ENCODE measurements around the gene MYH14. TPM values are rescaled to one million over a fixed set of nuclear protein-coding genes. Genes with fewer than 3 reads are reported as not detected.

Gene MYH14
- total and polyA plus RNA-seq, 9 donors, result 0.23 to 82.1 (median 3.2) TPM

DNA sequence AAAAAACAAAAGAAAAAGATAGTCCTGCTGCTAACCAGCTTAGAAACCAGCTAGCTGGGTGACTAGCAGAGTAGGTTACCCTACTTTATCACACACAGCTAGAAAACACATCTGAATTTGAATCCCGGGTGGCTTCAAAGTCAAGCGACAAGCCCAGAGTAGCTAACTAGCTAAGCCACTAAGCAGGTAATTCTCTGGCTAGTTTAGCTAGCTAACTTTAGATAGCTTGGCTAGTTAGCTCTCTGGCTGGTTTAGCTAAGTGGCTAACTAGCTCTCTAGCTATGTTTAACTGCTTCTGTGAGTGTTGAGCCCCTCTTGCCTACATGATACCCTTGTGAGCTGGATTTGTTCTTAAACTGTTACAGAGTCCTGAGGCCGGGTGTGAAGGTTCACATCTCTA, 12.4 kb downstream of the MYH14 start:
- Histone ChIP-seq H3K27me3 (no peaks in the 10 kb centered on the region), H3K9me3 (no peaks in the 10 kb centered on the region), H3K27ac (no peak overlapping the region), H3K36me3 (no peaks in the 10 kb centered on the region), H3K4me1 (ENCODE audit: insufficient read depth) (no peaks in the 10 kb centered on the region), H3K4me3 (no peak overlapping the region)
- WGBS, 3 donors, result 79 to 89% (median 82%) methylated on average over 3 of the region's 3 CpGs
- intact Hi-C loops (cut with DNase I), result no loop called here
- TF ChIP-seq CTCF (IDR thresholded peaks at IDR 0.05), result no peak
- no peak for TF ChIP-seq POLR2A (IDR thresholded peaks at IDR 0.05)
- TF ChIP-seq EP300 (IDR thresholded peaks at IDR 0.05), result no peak
- DNase-seq, result no peak

GRCh38 chr19:50221087-50221486, 17.7 kb downstream of the MYH14 start:
- H3K4me3 ChIP-seq, result no peak overlapping the region
- no peaks in the 10 kb centered on the region for H3K9me3 ChIP-seq
- no peaks in the 10 kb centered on the region for H3K36me3 ChIP-seq
- H3K4me1 ChIP-seq (ENCODE audit: insufficient read depth), result no peaks in the 10 kb centered on the region
- WGBS, 3 donors, result 72 to 90% (median 79%) methylated on average over 7 of the region's 7 CpGs
- no peaks in the 10 kb centered on the region for H3K27me3 ChIP-seq
- no peak overlapping the region for H3K27ac ChIP-seq
- intact Hi-C loops (cut with DNase I), result no loop called here
- TF ChIP-seq EP300 (IDR thresholded peaks at IDR 0.05), result no peak
- TF ChIP-seq CTCF (IDR thresholded peaks at IDR 0.05), result no peak
- TF ChIP-seq POLR2A (IDR thresholded peaks at IDR 0.05), result no peak
- DNase-seq, result no peak

DNA sequence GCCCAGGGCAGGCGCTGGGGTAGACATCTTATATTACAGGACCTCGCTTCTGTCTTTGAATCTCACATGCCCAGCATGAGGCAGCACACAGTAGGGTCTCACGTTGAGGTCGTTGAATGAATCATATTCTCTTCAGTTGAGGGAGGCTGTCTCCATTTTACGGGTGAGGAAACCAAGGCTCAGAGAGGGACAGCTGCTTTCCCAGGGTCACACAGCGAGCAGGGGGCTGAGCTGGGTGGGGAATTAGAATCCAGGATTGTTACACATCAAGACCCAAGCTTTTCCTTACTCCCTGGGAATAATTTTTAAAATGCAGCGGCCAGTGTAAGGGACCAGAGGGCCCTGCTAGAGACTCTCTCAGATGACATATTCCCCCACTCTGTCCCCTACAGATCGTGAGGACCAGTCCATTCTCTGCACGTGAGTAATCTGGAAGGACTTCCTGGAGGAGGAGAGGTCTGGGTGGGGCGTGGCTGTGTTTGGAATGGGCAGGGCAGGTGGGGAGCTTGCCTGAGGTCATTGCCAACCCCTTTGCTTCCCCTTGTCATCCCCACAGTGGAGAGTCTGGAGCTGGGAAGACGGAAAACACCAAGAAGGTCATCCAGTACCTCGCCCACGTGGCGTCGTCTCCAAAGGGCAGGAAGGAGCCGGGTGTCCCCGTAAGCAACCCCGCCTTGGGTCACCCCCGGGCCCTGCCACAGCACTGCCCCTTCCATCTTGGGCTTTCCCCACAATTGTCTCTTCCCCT, 19.4 kb downstream of the MYH14 start:
- no peaks in the 10 kb centered on the region for H3K36me3 ChIP-seq
- DNase-seq, result no peak
- no peak overlapping the region for H3K27ac ChIP-seq
- intact Hi-C loops (cut with DNase I), result no loop called here
- H3K4me1 ChIP-seq (ENCODE audit: insufficient read depth), result no peaks in the 10 kb centered on the region
- TF ChIP-seq POLR2A (IDR thresholded peaks at IDR 0.05), result no peak
- no peak for TF ChIP-seq CTCF (IDR thresholded peaks at IDR 0.05)
- TF ChIP-seq EP300 (IDR thresholded peaks at IDR 0.05), result no peak
- H3K9me3 ChIP-seq, result no peaks in the 10 kb centered on the region
- H3K4me3 ChIP-seq, result no peak overlapping the region
- H3K27me3 ChIP-seq, result no peaks in the 10 kb centered on the region
- 81 to 83% (median 82%) methylated on average over 19 of the region's 19 CpGs for WGBS, 3 donors

GRCh38 chr19:50223439-50223716, 20.0 kb downstream of the MYH14 start:
- Histone ChIP-seq H3K36me3 (no peaks in the 10 kb centered on the region), H3K4me1 (ENCODE audit: insufficient read depth) (no peaks in the 10 kb centered on the region)

More at GRCh38 chr19:50223439-50223716, 20.0 kb downstream of the MYH14 start:
- TF ChIP-seq CTCF (IDR thresholded peaks at IDR 0.05), result no peak
- no peak for TF ChIP-seq POLR2A (IDR thresholded peaks at IDR 0.05)
- TF ChIP-seq EP300 (IDR thresholded peaks at IDR 0.05), result no peak
- 82 to 89% (median 85%) methylated on average over 3 of the region's 3 CpGs for WGBS, 3 donors
- intact Hi-C loops (cut with DNase I), result no loop called here
- Histone ChIP-seq H3K4me3 (no peak overlapping the region), H3K27me3 (no peaks in the 10 kb centered on the region), H3K27ac (no peak overlapping the region), H3K9me3 (no peaks in the 10 kb centered on the region)
- DNase-seq, result no peak
